GM12891 (cell line): ENCODE measurements around the gene TMEM131.

Experiments used
- PAX5 ChIP-seq: IDR thresholded peaks from 2 replicates; pipeline ENCODE4 v1.6.1; 2011; ENCODE audit warnings: low read length, moderate library complexity, mild to moderate bottlenecking; ENCODE audit not compliant: insufficient read depth, severe bottlenecking
- POLR2A ChIP-seq: IDR thresholded peaks from 2 replicates; pipeline ENCODE4 v1.6.1; 2011; ENCODE audit warnings: low read depth, low read length, control low read depth
- POLR2AphosphoS5 ChIP-seq: IDR thresholded peaks from 2 replicates; pipeline ENCODE4 v1.6.1; 2011; ENCODE audit warnings: low read depth, low read length, control low read depth
- SPI1 ChIP-seq: IDR thresholded peaks from 2 replicates; pipeline ENCODE4 v1.6.1; 2011; ENCODE audit warnings: low read depth, low read length, control low read depth
- TAF1 ChIP-seq: IDR thresholded peaks from 2 replicates; pipeline ENCODE4 v1.6.1; 2011; ENCODE audit warnings: low read depth, low read length, control low read depth

DNA sequence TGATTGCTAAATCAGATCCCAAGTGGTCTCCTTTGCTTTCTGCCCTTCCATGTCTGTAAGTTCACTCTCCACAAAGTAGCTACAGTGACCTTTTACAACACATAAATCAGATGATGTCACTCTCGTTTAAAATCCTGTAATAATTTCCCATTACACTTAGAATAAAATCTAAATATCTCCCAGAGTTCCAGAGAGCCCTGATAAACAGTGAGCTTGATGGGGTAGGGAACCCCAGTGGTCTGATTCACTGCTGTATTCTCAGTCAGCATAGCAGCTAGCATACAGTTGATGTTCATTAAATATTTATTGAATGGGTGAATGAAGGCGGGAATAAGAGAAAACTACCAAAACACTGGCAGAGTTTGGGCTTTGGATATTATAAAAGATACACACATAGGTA lies 164.6 kb downstream of the TMEM131 start:
- TF ChIP-seq POLR2AphosphoS5 (no peak), POLR2A (no peak), TAF1 (no peak), PAX5 (no peak), SPI1 (no peak)
